Stimulated activated naive B cell treated with anti-CD40 and anti-IgM and Interleukin-4, amounts not matched to agents 10 μg/mL and 1 μg/mL and 100 μg/mL, for 72 hours (primary cell): ENCODE results near the gene SLC51B.
"Not testable (repeated sequence)": the region's sequence is repeated elsewhere in the genome, so short reads cannot be mapped to it uniquely, and the experiment has no call there.

ENCODE experiments used
- ATAC-seq, 2 donors: fragments of 150-1000 bp; cut with Tn5 transposase; replicated peaks; 2 replicates each; pipeline ENCODE4 v1.10.0; 2021; ENCODE audit warnings: moderate library complexity in 1 of 2
- DNase-seq: peaks from one replicate; pipeline ENCODE4 v3.0.0; 2021
- H3K27ac Mint-ChIP-seq: one replicate; pipeline ENCODE4 v1.8.0; 2022; ENCODE audit warnings: mild to moderate bottlenecking, mixed read lengths
- H3K27me3 Mint-ChIP-seq, 2 donors: one replicate each; pipeline ENCODE4 v1.8.0; 2022; ENCODE audit warnings: mixed read lengths in 2 of 2
- H3K36me3 Mint-ChIP-seq, 2 donors: one replicate each; pipeline ENCODE4 v1.8.0; 2022; ENCODE audit warnings: mixed read lengths in 2 of 2, mild to moderate bottlenecking in 1 of 2
- H3K4me1 Mint-ChIP-seq, 2 donors: one replicate each; pipeline ENCODE4 v1.8.0; 2022; ENCODE audit warnings: mixed read lengths in 2 of 2, mild to moderate bottlenecking in 1 of 2
- H3K4me3 Mint-ChIP-seq, 2 donors: one replicate each; pipeline ENCODE4 v1.8.0; 2022; ENCODE audit warnings: mild to moderate bottlenecking in 2 of 2, mixed read lengths in 2 of 2, moderate library complexity in 1 of 2
- H3K9me3 Mint-ChIP-seq, 2 donors: one replicate each; pipeline ENCODE4 v1.8.0; 2022; ENCODE audit warnings: mixed read lengths in 2 of 2, mild to moderate bottlenecking in 1 of 2

SLC51B gene

GRCh38 chr15:65044724-65045481, at the start of gene SLC51B:
Gene SLC51B, plus strand, starts transcription at chr15:65045387. Its CDS starts 4,618 bp downstream, at chr15:65050005.
- H3K27ac Mint-ChIP-seq = no peak within 1 kb of the TSS
- no peak for ATAC-seq
- no peaks in the 10 kb centered on the region for H3K9me3 Mint-ChIP-seq
- H3K36me3 Mint-ChIP-seq = no peaks in the 10 kb centered on the region
- no peak within 1 kb of the TSS for H3K4me3 Mint-ChIP-seq
- peaks cover 7 to 10% of the 10 kb centered on the region in 2 donors for H3K4me1 Mint-ChIP-seq
- DNase-seq = no peak
- H3K27me3 Mint-ChIP-seq = peaks cover 4 to 6% of the 10 kb centered on the region in 2 donors

GRCh38 chr15:64997066-64997465, 48.1 kb upstream of the SLC51B start:
- Mint-ChIP-seq H3K27ac (no peak overlapping the region), H3K36me3 (peaks cover 0 to 4% of the 10 kb centered on the region in 2 donors), H3K9me3 (no peaks in the 10 kb centered on the region)

DNA sequence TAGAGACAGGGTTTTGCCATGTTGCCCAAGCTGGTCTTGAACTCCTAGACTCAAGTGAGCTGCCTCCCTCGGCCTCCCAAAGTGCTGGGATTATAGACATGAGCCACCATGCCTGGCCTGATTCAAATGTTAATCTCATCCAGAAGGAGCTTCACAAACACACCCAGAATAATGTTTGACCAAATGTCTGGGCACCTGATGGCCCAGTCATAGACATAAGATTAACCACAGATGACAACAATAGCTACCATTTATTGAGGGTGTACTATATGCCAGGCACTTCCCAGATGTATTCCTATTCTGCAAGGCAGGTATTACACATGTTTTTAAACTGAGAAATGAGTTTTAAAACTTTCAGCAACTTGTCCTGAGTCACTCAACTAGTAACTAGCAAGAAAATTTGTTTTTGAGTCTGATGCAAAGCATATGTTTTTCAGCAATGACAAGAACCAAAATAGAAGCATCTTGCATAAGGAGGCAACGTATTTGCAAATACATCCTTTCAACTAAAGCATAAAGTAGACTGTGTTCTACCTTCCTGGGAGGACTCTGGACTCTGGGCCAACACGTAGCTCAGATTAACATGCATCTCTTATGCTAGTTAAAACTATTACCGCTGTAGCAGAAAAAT, 47.3 kb upstream of the SLC51B start:
- H3K9me3 Mint-ChIP-seq = no peaks in the 10 kb centered on the region
- ATAC-seq (no peak), DNase-seq (no peak)
- H3K27ac Mint-ChIP-seq = no peak overlapping the region
- no peaks in the 10 kb centered on the region for H3K27me3 Mint-ChIP-seq
- H3K36me3 Mint-ChIP-seq = peaks cover 2 to 6% of the 10 kb centered on the region in 2 donors
- H3K4me1 Mint-ChIP-seq = peaks cover 2 to 4% of the 10 kb centered on the region in 2 donors
- H3K4me3 Mint-ChIP-seq = no peak overlapping the region

More at GRCh38 chr15:64997066-64997465, 48.1 kb upstream of the SLC51B start:
- no peaks in the 10 kb centered on the region for H3K27me3 Mint-ChIP-seq
- DNase-seq (no peak), ATAC-seq (no peak)
- H3K4me1 Mint-ChIP-seq = peaks cover 3 to 5% of the 10 kb centered on the region in 2 donors
- no peak overlapping the region for H3K4me3 Mint-ChIP-seq

- no peak for DNase-seq
- Mint-ChIP-seq H3K27me3 (no peaks in the 10 kb centered on the region), H3K9me3 (no peaks in the 10 kb centered on the region), H3K27ac (no peak overlapping the region), H3K4me3 (no peak overlapping the region), H3K4me1 (peaks cover 0 to 8% of the 10 kb centered on the region in 2 donors), H3K36me3 (peaks cover 4 to 23% of the 10 kb centered on the region in 2 donors)
- no peak for ATAC-seq
Observed at GRCh38 chr15:65004993-65005392, 40.2 kb upstream of the SLC51B start.

DNA sequence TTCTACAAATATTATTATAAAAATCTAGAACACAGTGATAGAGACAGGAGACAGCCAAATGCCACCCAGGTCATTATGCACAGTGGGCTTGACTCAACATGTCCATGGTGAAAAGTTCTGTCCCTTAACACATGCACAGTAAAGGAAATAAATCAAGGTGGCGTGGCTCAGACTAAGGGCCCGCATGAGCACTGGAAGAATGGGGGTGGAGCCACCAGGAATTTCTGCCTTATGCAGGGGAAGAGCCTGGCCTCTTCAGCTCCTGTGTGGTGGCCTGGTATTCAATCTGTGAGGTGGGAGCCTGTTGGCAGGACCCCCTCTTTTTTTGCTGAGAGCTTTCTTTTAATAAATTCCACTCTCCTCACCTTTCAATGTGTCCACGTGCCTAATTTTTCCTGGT, 38.3 kb upstream of the SLC51B start:
- peaks cover 0 to 10% of the 10 kb centered on the region in 2 donors for H3K4me1 Mint-ChIP-seq
- peaks cover 4 to 24% of the 10 kb centered on the region in 2 donors for H3K36me3 Mint-ChIP-seq
- no peak overlapping the region for H3K27ac Mint-ChIP-seq
- ATAC-seq = no peak
- no peak for DNase-seq
- no peaks in the 10 kb centered on the region for H3K27me3 Mint-ChIP-seq
- H3K9me3 Mint-ChIP-seq = no peaks in the 10 kb centered on the region
- no peak overlapping the region for H3K4me3 Mint-ChIP-seq

GRCh38 chr15:65008983-65009382, 36.2 kb upstream of the SLC51B start:
- H3K27me3 Mint-ChIP-seq = no peaks in the 10 kb centered on the region
- H3K27ac Mint-ChIP-seq = no peak overlapping the region
- peaks cover 16 to 34% of the 10 kb centered on the region in 2 donors for H3K36me3 Mint-ChIP-seq
- H3K4me1 Mint-ChIP-seq = peaks cover 0 to 10% of the 10 kb centered on the region in 2 donors
- DNase-seq (no peak), ATAC-seq (no peak)
- H3K4me3 Mint-ChIP-seq = no peak overlapping the region
- peaks cover 3 to 5% of the 10 kb centered on the region in 2 donors for H3K9me3 Mint-ChIP-seq

DNA sequence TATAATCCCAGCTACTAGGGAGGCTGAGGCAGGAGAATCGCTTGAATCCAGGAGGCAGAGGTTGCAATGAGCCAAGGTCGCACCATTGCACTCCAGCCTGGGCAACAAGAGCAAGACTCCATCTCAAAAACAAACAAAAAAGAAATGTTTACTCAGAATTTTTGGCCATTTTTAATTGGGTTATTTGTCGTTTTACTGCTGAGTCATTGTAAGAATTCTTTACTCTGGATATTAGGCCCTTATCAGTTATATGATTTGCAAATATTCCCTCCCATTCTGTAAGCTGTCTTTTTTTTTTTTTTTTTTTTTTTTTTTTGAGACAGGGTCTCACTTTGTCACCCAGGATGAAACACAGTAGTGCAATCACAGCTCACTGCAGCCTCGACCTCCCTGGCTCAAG, 34.0 kb upstream of the SLC51B start:
- not testable (repeated sequence) for H3K9me3 Mint-ChIP-seq, H3K27ac Mint-ChIP-seq, ATAC-seq, H3K27me3 Mint-ChIP-seq, H3K4me1 Mint-ChIP-seq, DNase-seq, H3K4me3 Mint-ChIP-seq
- H3K36me3 Mint-ChIP-seq = peaks cover 32 to 46% of the 10 kb centered on the region in 2 donors

DNA sequence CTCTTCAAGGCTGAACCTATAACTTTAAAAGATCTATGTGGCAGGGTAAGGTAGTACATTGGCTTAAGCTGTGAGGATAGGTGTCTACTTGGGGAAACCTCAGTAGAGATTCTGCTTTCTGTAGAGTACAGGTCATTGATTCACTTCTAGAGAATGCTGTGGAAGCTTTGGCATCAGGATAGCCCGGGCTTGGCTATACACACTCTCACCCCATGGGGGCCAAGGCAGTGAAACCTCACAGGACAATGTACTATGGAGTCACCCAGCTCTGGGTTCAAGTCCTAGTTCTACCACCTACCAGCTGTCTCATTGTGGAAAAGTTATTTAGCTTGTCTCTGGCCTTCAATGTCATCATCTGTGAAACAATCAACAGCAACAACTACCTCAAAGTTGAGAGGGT, 24.8 kb upstream of the SLC51B start:
- no peaks in the 10 kb centered on the region for H3K4me1 Mint-ChIP-seq
- DNase-seq (no peak), ATAC-seq (peak in 1 of 2 donors; percentile 36)
- no peak overlapping the region for H3K4me3 Mint-ChIP-seq
- H3K9me3 Mint-ChIP-seq = no peaks in the 10 kb centered on the region
- H3K36me3 Mint-ChIP-seq = peaks cover 25 to 45% of the 10 kb centered on the region in 2 donors
- no peak overlapping the region for H3K27ac Mint-ChIP-seq
- H3K27me3 Mint-ChIP-seq = no peaks in the 10 kb centered on the region

DNA sequence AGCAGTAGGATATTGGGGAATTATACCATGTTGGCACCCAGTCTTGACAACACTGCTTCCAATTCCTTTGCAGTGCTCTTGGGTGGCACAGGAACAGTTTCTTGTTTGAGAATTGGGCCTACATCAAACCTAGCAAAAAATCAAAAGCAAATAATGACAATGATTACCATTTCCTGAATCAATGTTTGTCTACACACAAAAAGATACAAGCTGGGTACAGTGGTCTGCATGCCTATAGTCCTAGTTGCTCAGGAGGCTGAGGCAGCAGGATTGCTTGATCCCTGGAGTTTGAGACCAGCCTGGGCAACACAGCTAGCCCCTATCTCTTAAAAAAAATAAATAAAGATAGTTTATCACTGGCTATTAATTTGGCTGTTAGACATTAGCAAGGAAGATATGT, 23.7 kb upstream of the SLC51B start:
- Mint-ChIP-seq H3K36me3 (peaks cover 23 to 48% of the 10 kb centered on the region in 2 donors), H3K9me3 (no peaks in the 10 kb centered on the region), H3K27me3 (no peaks in the 10 kb centered on the region), H3K4me1 (no peaks in the 10 kb centered on the region), H3K27ac (no peak overlapping the region), H3K4me3 (no peak overlapping the region)
- DNase-seq = no peak
- no peak for ATAC-seq

DNA sequence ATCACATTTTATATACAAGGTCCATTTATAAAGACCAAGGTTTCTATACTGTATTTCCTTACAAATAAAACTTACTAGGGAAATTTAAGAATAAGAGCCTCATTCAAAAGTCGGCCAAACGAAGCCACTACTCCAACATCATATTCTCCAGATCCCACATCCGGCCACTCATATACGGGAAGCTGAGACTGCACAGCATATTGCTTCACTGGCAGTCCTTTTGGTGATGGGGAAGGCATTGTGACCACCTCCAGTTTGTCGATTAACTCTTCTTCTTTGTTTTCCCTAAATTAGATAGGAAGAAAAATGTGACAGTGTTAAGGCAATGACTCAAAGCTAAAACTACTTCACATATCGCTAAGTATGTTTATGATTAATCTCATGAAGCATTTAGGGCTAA, 18.4 kb upstream of the SLC51B start:
- no peaks in the 10 kb centered on the region for H3K9me3 Mint-ChIP-seq
- peaks cover 0 to 2% of the 10 kb centered on the region in 2 donors for H3K27me3 Mint-ChIP-seq
- peaks cover 7 to 12% of the 10 kb centered on the region in 2 donors for H3K4me1 Mint-ChIP-seq
- no peak overlapping the region for H3K4me3 Mint-ChIP-seq
- peaks cover 9 to 24% of the 10 kb centered on the region in 2 donors for H3K36me3 Mint-ChIP-seq
- DNase-seq = no peak
- ATAC-seq = no peak
- no peak overlapping the region for H3K27ac Mint-ChIP-seq

- Mint-ChIP-seq H3K9me3 (no peaks in the 10 kb centered on the region), H3K4me1 (peaks cover 7 to 15% of the 10 kb centered on the region in 2 donors), H3K4me3 (peak overlapping the region; percentile 85 to 89), H3K36me3 (peaks cover 9 to 24% of the 10 kb centered on the region in 2 donors), H3K27me3 (peaks cover 0 to 9% of the 10 kb centered on the region in 2 donors), H3K27ac (no peak overlapping the region)
- DNase-seq (no peak), ATAC-seq (no peak)
Observed at GRCh38 chr15:65027593-65027992, 17.6 kb upstream of the SLC51B start.

DNA sequence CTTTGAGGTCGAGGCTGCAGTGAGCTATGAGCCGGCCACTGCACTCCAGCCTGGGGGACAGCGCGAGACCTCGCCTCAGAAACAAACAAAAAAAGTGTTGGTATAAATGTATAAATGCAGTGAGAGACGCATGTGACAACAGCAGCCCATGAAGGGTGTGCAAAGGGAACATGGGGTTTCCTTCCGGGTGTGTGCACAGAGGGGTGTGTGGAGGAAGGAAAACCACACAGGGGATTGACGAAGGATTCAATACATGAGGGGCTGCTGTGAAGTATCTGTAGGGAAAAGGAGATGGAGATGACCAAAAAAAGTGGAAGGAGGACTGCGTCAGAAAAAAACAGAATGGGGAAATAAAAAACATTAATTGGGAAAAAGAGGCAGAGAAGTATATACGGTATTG, 16.8 kb upstream of the SLC51B start:
- H3K4me3 Mint-ChIP-seq = peak overlapping the region; percentile 85 to 89
- DNase-seq (no peak), ATAC-seq (no peak)
- peaks cover 12 to 23% of the 10 kb centered on the region in 2 donors for H3K4me1 Mint-ChIP-seq
- H3K27me3 Mint-ChIP-seq = peaks cover 0 to 9% of the 10 kb centered on the region in 2 donors
- no peaks in the 10 kb centered on the region for H3K9me3 Mint-ChIP-seq
- peak overlapping the region; percentile 45 for H3K27ac Mint-ChIP-seq
- H3K36me3 Mint-ChIP-seq = peaks cover 9 to 23% of the 10 kb centered on the region in 2 donors

- Mint-ChIP-seq H3K36me3 (peaks cover 9 to 16% of the 10 kb centered on the region in 2 donors), H3K27me3 (peaks cover 0 to 9% of the 10 kb centered on the region in 2 donors), H3K4me3 (peak within 1 kb of the TSS; percentile 85 to 89), H3K4me1 (peaks cover 13 to 29% of the 10 kb centered on the region in 2 donors), H3K9me3 (no peaks in the 10 kb centered on the region), H3K27ac (peak within 1 kb of the TSS; percentile 65)
- DNase-seq = peak; percentile 80
- ATAC-seq = peak; percentile 91 to 92
Observed at GRCh38 chr15:65028921-65029735, 16.1 kb upstream of the SLC51B start, which contains the start of gene MTFMT. Gene MTFMT, minus strand, starts transcription at chr15:65029639. Its CDS starts 26 bp downstream, at chr15:65029613.

GRCh38 chr15:65029736-65030208, 15.4 kb upstream of the SLC51B start:
- H3K27me3 Mint-ChIP-seq = peaks cover 0 to 9% of the 10 kb centered on the region in 2 donors
- DNase-seq = no peak
- H3K36me3 Mint-ChIP-seq = peaks cover 5 to 12% of the 10 kb centered on the region in 2 donors
- H3K9me3 Mint-ChIP-seq = no peaks in the 10 kb centered on the region
- H3K4me3 Mint-ChIP-seq = peak overlapping the region; percentile 39 to 85
- H3K27ac Mint-ChIP-seq = no peak overlapping the region
- peaks cover 13 to 29% of the 10 kb centered on the region in 2 donors for H3K4me1 Mint-ChIP-seq
- no peak for ATAC-seq
